Neural cell (in vitro differentiated cells): ENCODE results near the gene CLIC6. TPM values are rescaled to one million over a fixed set of nuclear protein-coding genes. Genes with fewer than 3 reads are reported as not detected.

Experiments
- H2AFZ ChIP-seq: fragments of 200-600, 300-800 bp; sonication (generic), shearing (Covaris generic); 2 replicates; pipeline ENCODE4 v1.6.0; 2014; ENCODE audit warnings: low read depth, mild to moderate bottlenecking, antibody characterized with exemption, low read length, moderate library complexity
- H3F3A ChIP-seq: fragments of 200-600 bp; shearing (Covaris generic); 2 replicates; pipeline ENCODE4 v1.6.1; 2016; ENCODE audit warnings: mild to moderate bottlenecking, moderate library complexity, mixed read lengths, antibody characterized with exemption, low read length; ENCODE audit not compliant: insufficient read depth, poor library complexity, severe bottlenecking
- H3K27ac ChIP-seq: fragments of 200-600, 300-800 bp; sonication (generic), shearing (Covaris generic); 2 replicates; pipeline ENCODE4 v1.5.1; 2014; ENCODE audit warnings: mild to moderate bottlenecking, low read length, moderate library complexity
- H3K27me3 ChIP-seq: fragments of 300-800, 200-600 bp; sonication (generic), shearing (Covaris generic); 2 replicates; pipeline ENCODE4 v1.6.0; 2014; ENCODE audit warnings: mild to moderate bottlenecking, low read depth, low read length, moderate library complexity; ENCODE audit not compliant: insufficient read depth
- H3K36me3 ChIP-seq: fragments of 300-800, 200-600 bp; sonication (generic), shearing (Covaris generic); 2 replicates; pipeline ENCODE4 v1.5.1; 2014; ENCODE audit warnings: mild to moderate bottlenecking, antibody characterized with exemption, low read length, moderate library complexity; ENCODE audit not compliant: insufficient read depth
- H3K4me2 ChIP-seq: fragments of 300-800, 200-600 bp; sonication (generic), shearing (Covaris generic); 2 replicates; pipeline ENCODE4 v1.6.0; 2014; ENCODE audit warnings: mild to moderate bottlenecking, low read length
- H3K4me3 ChIP-seq: fragments of 300-800, 200-600 bp; sonication (generic), shearing (Covaris generic); 2 replicates; pipeline ENCODE4 v1.5.1; 2014; ENCODE audit warnings: mild to moderate bottlenecking, low read length, moderate library complexity
- H3K79me2 ChIP-seq: fragments of 200-600 bp; shearing (Covaris generic); replicated peaks from 2 replicates; pipeline ENCODE4 v1.6.0; 2014; ENCODE audit warnings: mild to moderate bottlenecking, low read length, moderate library complexity; ENCODE audit not compliant: insufficient read depth
- H3K9ac ChIP-seq: fragments of 300-800, 200-600 bp; sonication (generic), shearing (Covaris generic); 2 replicates; pipeline ENCODE4 v1.6.1; 2016; ENCODE audit warnings: mild to moderate bottlenecking, low read length, mixed read lengths
- H3K9me2 ChIP-seq: fragments of 200-600 bp; shearing (Covaris generic); 2 replicates; pipeline ENCODE4 v1.6.1; 2016; ENCODE audit warnings: mild to moderate bottlenecking, low read length, mixed read lengths; ENCODE audit not compliant: insufficient read depth
- H3K9me3 ChIP-seq: fragments of 200-600, 300-800 bp; sonication (generic), shearing (Covaris generic); 2 replicates; pipeline ENCODE4 v1.6.1; 2016; ENCODE audit warnings: mild to moderate bottlenecking, mixed run types, low read length, moderate library complexity, mixed read lengths
- H4K20me1 ChIP-seq: fragments of 200-600 bp; shearing (Covaris generic); 2 replicates; pipeline ENCODE4 v1.6.1; 2016; ENCODE audit warnings: mild to moderate bottlenecking, mixed run types; ENCODE audit not compliant: insufficient read depth
- EP300 ChIP-seq: fragments of 450-650 bp; conservative IDR thresholded peaks from 2 replicates; pipeline ENCODE4 v1.6.1; 2014; ENCODE audit warnings: antibody characterized with exemption, mild to moderate bottlenecking, moderate library complexity; ENCODE audit not compliant: poor library complexity, severe bottlenecking
- EZH2 ChIP-seq: fragments of 200-600, 300-800 bp; shearing (Covaris generic), sonication (generic); IDR thresholded peaks from 2 replicates; pipeline ENCODE4 v1.6.1; 2014; ENCODE audit warnings: antibody characterized with exemption, low read length, borderline replicate concordance, mild to moderate bottlenecking; ENCODE audit not compliant: insufficient read depth, poor library complexity, severe bottlenecking
- MXI1 ChIP-seq: fragments of 450-650 bp; conservative IDR thresholded peaks from 2 replicates; pipeline ENCODE4 v1.6.1; 2014; ENCODE audit warnings: antibody characterized with exemption, mild to moderate bottlenecking; ENCODE audit not compliant: poor library complexity, severe bottlenecking
- POLR2AphosphoS5 ChIP-seq: IDR thresholded peaks from 2 replicates; pipeline ENCODE4 v1.6.1; 2012
- RAD21 ChIP-seq: fragments of 450-650 bp; conservative IDR thresholded peaks from 2 replicates; pipeline ENCODE4 v1.6.1; 2014; ENCODE audit warnings: antibody characterized with exemption, mild to moderate bottlenecking, moderate library complexity
- SMC3 ChIP-seq: fragments of 450-650 bp; conservative IDR thresholded peaks from 2 replicates; pipeline ENCODE4 v1.6.1; 2014; ENCODE audit warnings: antibody characterized with exemption, mild to moderate bottlenecking, moderate library complexity; ENCODE audit not compliant: poor library complexity
- TAF1 ChIP-seq: IDR thresholded peaks from 2 replicates; pipeline ENCODE4 v1.6.1; 2012; ENCODE audit warnings: low read depth
- polyA plus RNA-seq: library from polyadenylated mRNA; depleted of rRNA; stranded (reverse); fragments of >200 nt; gene quantifications from 2 replicates; pipeline ENCODE4 v1.2.3, GENCODE V29; 2014
- TF ChIP-seq, protein P1 (sequence below): fragments of 450-650 bp; IDR thresholded peaks from 2 replicates; pipeline ENCODE4 v1.5.1; 2014; ENCODE audit warnings: antibody characterized with exemption, mild to moderate bottlenecking, moderate library complexity; ENCODE audit not compliant: poor library complexity, severe bottlenecking
- TF ChIP-seq, protein P2 (sequence below): IDR thresholded peaks from 2 replicates; pipeline ENCODE4 v1.6.1; 2012; ENCODE audit warnings: borderline replicate concordance

Gene CLIC6
- polyA plus RNA-seq, 1 donor from 2014 or later, result 0.32 TPM

DNA sequence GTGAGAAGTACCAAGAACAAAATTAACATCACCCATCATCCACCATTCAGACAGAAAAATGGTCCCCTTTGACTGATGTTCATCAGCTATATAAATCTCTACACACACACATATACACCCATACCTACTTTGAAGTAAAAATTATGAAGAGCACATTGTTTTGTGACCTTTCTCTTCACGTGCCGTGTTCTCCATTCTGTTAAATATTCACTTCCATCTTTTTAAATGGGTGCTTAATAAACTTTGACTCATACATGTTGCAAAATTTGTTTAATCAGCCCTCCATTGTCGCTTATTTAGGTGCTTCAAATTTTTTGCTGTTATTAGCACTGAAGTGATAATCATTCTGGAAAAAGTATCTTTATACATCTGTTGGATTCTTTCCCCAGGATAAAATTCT, 80.1 kb downstream of the CLIC6 start:
- H3K4me3 ChIP-seq, result no peak overlapping the region
- H2AFZ ChIP-seq, result no peak overlapping the region
- H3K79me2 ChIP-seq, result no peaks in the 10 kb centered on the region
- no peak overlapping the region for H3K27ac ChIP-seq
- no peak for TF ChIP-seq RAD21
- TF ChIP-seq TAF1, result no peak
- TF ChIP-seq MXI1, result no peak
- TF ChIP-seq EP300, result no peak
- TF ChIP-seq, protein P1, sequence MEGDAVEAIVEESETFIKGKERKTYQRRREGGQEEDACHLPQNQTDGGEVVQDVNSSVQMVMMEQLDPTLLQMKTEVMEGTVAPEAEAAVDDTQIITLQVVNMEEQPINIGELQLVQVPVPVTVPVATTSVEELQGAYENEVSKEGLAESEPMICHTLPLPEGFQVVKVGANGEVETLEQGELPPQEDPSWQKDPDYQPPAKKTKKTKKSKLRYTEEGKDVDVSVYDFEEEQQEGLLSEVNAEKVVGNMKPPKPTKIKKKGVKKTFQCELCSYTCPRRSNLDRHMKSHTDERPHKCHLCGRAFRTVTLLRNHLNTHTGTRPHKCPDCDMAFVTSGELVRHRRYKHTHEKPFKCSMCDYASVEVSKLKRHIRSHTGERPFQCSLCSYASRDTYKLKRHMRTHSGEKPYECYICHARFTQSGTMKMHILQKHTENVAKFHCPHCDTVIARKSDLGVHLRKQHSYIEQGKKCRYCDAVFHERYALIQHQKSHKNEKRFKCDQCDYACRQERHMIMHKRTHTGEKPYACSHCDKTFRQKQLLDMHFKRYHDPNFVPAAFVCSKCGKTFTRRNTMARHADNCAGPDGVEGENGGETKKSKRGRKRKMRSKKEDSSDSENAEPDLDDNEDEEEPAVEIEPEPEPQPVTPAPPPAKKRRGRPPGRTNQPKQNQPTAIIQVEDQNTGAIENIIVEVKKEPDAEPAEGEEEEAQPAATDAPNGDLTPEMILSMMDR, result no peak
- TF ChIP-seq SMC3, result no peak
- no peak for TF ChIP-seq EZH2
- TF ChIP-seq POLR2AphosphoS5, result no peak
- TF ChIP-seq, protein P2, sequence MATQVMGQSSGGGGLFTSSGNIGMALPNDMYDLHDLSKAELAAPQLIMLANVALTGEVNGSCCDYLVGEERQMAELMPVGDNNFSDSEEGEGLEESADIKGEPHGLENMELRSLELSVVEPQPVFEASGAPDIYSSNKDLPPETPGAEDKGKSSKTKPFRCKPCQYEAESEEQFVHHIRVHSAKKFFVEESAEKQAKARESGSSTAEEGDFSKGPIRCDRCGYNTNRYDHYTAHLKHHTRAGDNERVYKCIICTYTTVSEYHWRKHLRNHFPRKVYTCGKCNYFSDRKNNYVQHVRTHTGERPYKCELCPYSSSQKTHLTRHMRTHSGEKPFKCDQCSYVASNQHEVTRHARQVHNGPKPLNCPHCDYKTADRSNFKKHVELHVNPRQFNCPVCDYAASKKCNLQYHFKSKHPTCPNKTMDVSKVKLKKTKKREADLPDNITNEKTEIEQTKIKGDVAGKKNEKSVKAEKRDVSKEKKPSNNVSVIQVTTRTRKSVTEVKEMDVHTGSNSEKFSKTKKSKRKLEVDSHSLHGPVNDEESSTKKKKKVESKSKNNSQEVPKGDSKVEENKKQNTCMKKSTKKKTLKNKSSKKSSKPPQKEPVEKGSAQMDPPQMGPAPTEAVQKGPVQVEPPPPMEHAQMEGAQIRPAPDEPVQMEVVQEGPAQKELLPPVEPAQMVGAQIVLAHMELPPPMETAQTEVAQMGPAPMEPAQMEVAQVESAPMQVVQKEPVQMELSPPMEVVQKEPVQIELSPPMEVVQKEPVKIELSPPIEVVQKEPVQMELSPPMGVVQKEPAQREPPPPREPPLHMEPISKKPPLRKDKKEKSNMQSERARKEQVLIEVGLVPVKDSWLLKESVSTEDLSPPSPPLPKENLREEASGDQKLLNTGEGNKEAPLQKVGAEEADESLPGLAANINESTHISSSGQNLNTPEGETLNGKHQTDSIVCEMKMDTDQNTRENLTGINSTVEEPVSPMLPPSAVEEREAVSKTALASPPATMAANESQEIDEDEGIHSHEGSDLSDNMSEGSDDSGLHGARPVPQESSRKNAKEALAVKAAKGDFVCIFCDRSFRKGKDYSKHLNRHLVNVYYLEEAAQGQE, result no peak
- H3K9me3 ChIP-seq, result no peaks in the 10 kb centered on the region
- H3K27me3 ChIP-seq, result no peaks in the 10 kb centered on the region
- H3F3A ChIP-seq, result no peaks in the 10 kb centered on the region
- no peak overlapping the region for H3K4me2 ChIP-seq
- no peaks in the 10 kb centered on the region for H3K36me3 ChIP-seq
- no peak overlapping the region for H3K9ac ChIP-seq
- no peaks in the 10 kb centered on the region for H3K9me2 ChIP-seq
- no peaks in the 10 kb centered on the region for H4K20me1 ChIP-seq

DNA sequence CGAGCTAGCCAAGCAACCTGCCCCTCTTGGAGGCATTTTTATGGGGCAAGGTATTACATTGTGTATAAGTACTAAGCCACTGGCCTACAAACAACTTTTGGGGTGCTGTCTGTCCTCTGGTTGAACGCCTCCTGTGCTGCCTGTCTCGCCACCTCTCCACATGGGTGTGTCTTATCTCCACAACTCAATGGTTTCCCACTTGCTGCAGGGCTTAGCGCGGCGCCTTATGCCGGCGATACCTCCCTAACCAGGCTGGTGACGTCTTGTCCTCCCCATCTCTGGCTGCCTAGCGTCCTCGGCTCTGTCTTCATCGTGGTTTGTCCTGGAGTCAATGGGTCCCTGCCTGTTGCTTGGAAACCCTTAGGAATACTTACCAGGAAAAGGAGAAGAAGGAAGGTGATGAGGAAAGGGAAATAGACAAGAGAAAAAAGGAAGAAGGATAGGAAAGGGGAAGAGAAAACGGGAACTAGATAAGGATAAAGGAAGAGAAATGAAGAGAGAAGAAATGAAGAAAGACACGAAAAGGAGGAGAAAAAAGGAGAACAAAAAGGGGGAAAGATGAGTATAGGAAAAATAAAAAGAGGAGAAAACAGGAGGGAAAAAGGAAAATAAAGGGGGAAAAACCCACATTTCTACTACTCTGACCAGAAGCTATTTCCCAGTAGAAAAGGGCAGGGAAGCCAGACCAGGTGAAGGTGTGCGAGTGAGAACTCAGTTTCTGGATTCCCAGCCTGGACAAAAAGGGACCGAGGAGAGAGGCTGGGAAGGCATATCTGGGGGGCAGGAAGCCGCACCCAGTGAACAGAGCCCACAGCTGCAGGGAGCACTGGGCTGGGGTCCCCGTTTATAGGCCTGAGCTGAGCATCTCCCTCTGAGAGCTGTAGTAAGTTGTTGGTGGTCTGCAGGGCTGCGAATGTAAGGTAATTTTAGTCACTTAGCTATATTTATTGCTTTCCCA, 86.2 kb downstream of the CLIC6 start:
- H3K9me3 ChIP-seq, result no peaks in the 10 kb centered on the region
- TF ChIP-seq MXI1 (no peak), POLR2AphosphoS5 (no peak)
- no peaks in the 10 kb centered on the region for H3K36me3 ChIP-seq
- H2AFZ ChIP-seq, result no peak overlapping the region
- H3K4me2 ChIP-seq, result no peak overlapping the region
- no peaks in the 10 kb centered on the region for H4K20me1 ChIP-seq
- no peak overlapping the region for H3K9ac ChIP-seq
- H3K27me3 ChIP-seq, result no peaks in the 10 kb centered on the region
- H3K4me3 ChIP-seq, result no peak overlapping the region
- no peaks in the 10 kb centered on the region for H3F3A ChIP-seq
- no peaks in the 10 kb centered on the region for H3K9me2 ChIP-seq
- H3K27ac ChIP-seq, result no peak overlapping the region
- H3K79me2 ChIP-seq, result no peaks in the 10 kb centered on the region
